ENCODE data around the gene RNF13.

Gene RNF13, protein sequence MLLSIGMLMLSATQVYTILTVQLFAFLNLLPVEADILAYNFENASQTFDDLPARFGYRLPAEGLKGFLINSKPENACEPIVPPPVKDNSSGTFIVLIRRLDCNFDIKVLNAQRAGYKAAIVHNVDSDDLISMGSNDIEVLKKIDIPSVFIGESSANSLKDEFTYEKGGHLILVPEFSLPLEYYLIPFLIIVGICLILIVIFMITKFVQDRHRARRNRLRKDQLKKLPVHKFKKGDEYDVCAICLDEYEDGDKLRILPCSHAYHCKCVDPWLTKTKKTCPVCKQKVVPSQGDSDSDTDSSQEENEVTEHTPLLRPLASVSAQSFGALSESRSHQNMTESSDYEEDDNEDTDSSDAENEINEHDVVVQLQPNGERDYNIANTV

DNA sequence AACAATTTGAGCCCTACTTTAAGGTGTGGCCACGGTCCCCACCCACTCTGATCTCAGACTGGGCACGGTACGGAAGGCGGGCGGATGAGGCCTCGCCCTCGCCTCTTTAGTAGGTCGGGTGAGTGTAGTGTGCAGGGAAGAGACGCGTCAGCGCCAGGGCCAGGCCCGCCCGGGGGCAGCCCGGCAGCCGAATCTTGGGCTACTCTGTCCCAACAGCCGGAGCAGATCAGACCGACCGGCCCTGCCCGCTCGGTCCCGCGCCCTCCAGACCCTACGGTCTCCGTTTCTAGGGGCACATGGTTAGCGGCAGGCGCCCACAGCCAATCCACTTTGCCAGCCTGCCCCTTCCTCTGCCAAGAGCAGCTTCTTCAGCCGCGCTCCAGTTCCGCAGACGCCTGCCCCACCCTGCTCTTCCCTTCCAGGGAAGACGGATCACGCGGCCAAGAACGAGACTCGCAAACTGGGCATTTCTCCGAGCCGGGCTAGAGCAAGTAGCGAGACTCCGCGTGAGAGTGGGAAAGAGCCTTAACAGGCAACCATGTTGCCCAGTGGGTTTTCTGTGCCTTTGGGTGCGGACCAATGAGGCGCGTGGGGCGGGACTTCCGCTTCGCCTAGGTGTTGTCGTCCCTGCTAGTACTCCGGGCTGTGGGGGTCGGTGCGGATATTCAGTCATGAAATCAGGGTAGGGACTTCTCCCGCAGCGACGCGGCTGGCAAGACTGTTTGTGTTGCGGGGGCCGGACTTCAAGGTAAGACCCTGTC, at the start of gene RNF13:
TSS of gene RNF13 (plus strand) at position 610 of the 761 bp plus-strand sequence. CDS start 32,812 bp downstream, outside the sequence.
- DNase-seq (ENCODE audit: low read depth in 3 of 3), result peak; percentile 81 to 88 (median 85)

- DNase-seq (ENCODE audit: low read depth in 3 of 3), result no peak
Observed at GRCh38 chr3:149763565-149764195, 49.3 kb upstream of the RNF13 start.

GRCh38 chr3:149764302-149764701, 48.7 kb upstream of the RNF13 start:
- no peak for DNase-seq (ENCODE audit: low read depth in 3 of 3)

DNA sequence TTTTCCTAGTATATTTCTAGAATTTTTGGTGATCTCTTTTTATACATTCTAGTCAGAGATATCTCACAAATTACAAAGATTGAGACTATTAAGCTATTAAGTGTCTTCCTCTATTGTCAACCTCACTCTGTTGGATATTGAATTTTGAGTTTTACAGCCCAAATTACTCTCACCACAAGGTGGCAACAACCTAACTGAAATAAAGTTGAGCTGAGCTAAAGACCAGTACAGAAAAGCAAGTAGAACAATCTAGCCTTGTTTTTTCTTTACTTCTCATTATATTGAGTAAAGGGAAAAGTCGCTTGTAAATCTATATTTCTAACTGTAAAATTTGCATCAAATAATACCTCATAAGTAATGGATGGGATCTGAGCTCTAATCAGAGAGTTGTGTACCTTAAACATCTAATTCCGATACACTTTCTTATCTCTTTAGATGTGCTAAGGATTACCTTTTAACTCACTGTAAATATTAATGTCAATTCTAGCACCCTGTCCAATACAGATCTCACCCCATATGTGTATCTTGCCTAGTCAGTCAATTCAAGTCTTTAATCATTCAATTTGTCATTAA, 47.2 kb upstream of the RNF13 start:
- no peak for DNase-seq (ENCODE audit: low read depth in 3 of 3)

DNA sequence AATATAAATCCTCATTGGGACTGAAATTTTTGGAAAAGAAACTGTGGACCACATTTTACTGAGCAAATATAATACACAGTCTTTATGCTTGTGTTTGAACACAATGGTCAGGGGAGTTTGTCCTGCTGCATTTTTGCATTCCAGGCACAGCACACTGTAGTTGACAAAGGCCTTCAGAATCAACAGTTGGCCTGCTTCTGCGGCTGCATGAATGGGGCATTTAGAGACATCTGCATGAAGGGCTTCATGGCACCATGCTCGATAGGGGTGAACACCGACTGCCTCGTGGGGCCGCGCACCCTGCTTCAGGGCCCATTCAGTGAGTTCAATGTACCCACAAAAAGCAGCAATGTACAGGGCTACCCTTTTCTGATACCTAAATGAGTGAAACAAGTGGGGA, 45.3 kb upstream of the RNF13 start:
- DNase-seq (ENCODE audit: low read depth in 3 of 3), result no peak

GRCh38 chr3:149768704-149769103, 44.3 kb upstream of the RNF13 start:
- no peak for DNase-seq (ENCODE audit: low read depth in 3 of 3)

DNA sequence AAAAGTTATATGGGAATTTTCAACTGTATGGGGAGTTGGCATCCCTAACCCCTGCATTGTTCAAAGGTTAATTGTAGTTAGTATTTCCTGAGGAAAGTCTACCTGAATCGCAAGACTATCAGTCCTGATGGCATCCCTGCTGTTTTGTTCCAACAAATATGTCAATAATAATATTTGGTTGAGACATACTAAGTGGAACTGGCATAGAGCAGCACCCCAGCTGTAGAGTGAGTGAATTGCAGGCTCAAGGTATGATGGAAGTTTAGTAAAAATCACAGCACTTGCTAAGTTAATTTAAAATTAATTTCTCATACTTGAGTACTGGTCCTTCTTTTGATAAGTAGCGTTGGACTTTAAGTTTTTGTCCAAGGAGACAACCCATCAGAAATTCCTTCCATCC, 42.8 kb upstream of the RNF13 start:
- no peak for DNase-seq (ENCODE audit: low read depth in 3 of 3)

DNA sequence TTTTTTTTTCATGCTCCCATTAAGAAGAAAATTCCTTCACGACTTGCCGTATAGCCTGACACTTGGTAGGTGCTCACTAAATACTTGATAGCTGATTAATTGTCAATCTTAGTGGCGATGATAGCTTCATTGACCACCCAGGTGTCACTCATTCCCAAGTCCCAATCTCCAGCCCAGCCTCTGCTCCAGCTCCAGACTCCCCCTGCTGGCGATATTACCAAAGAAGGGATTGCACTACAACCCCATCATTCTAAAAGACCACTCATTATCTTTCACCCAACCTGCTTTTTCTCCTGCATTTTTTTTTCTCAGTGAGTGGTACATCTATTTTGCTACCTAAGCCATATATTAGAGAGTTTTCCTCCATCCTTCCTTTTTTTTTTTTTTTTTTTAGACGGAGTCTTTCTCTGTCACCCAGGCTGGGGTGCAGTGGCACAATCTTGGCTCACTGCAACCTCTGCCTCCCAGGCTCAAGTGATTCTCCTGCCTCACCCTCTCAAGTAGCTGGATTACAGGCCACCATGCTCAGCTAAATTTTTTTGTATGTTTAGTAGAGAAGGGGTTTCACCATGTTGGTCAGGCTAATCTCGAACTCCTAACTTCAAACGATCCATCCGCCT, 41.3 kb upstream of the RNF13 start:
- peak in 2 of 3 donors; percentile 29 for DNase-seq (ENCODE audit: low read depth in 3 of 3)

GRCh38 chr3:149772861-149773260, 40.2 kb upstream of the RNF13 start:
- no peak for DNase-seq (ENCODE audit: low read depth in 3 of 3)

GRCh38 chr3:149776170-149776569, 36.8 kb upstream of the RNF13 start:
- no peak for DNase-seq (ENCODE audit: low read depth in 3 of 3)

GRCh38 chr3:149777414-149778214, 35.4 kb upstream of the RNF13 start:
- no peak for DNase-seq (ENCODE audit: low read depth in 3 of 3)

DNA sequence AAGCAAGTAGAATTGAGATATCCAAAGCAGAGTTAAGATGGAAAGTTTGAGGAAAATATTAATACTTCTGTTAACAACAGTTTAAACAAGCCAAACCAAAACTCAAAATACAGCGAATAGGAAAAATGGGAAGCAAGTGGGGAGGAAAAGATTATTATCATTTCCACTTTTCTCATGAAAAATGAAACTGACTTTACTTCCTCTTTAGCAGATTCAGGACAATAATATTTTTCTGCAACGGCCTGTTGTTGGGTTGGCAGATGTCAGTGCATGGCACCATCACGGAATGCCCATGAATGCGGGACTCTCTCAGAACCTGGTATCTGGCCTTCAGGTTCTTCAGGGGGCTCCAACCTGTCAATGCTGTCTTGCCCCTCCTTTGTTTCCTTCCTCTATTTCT, 31.8 kb upstream of the RNF13 start:
- DNase-seq (ENCODE audit: low read depth in 3 of 3), result no peak

DNA sequence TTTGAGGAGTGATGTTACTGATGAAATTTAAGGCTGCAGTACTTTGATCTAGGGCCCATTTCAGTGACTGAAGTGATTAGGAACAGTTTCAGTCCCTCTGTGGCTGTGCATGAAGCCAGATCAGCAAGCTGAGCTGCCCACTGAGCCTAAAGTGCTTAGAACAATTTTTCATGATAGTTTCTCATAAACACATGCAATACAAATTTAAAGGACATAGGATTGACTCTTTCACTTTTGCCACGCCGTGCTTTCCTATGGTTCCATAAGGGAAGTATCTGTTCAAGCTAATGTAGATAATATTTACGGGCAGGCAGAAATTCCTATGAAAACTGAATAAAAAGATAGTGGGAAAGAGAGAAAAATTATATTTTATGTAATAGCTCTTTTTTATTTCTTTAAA, 31.3 kb upstream of the RNF13 start:
- DNase-seq (ENCODE audit: low read depth in 3 of 3), result no peak

DNA sequence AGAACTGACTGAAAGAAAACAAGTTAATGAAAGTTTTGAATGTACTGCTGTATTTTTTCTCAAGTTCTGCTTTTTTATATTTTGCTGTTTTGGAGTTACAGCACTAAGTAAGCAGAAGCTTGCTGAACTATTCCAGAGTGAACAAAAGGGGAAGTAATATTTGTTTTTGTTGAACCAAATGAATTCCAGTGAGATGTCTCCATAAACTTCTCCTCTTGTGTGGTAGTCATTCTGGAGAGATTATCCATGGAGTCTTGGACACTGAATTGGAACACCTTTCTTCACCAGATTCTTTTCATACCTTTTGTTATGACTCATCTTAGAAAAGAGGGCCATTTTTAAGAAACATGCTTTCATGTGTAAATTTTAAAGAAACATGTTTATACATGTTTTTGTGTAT, 29.4 kb upstream of the RNF13 start:
- no peak for DNase-seq (ENCODE audit: low read depth in 3 of 3)

- DNase-seq (ENCODE audit: low read depth in 3 of 3), result no peak
Observed at GRCh38 chr3:149784064-149784704, 28.8 kb upstream of the RNF13 start.

- DNase-seq (ENCODE audit: low read depth in 3 of 3), result no peak
Observed at GRCh38 chr3:149790268-149790667, 22.7 kb upstream of the RNF13 start.

DNA sequence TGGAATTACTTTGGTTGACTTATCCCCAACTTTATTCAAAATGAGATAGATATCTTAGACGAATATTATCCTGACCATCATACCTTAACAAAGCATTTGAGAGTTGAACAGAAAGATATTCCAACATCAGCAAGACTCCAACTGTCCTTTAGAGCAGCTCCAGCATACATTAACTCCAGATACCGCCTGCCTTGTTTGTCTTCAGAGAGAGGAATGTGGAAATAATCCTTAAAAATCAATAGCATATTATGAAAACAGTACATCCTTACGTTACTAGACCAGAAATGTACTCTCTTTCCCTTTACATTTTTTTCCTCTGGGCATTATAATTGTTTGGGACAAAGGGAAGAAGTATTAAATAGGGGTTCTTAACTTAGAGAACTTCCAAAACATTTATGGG, 22.3 kb upstream of the RNF13 start:
- DNase-seq (ENCODE audit: low read depth in 3 of 3), result no peak

DNA sequence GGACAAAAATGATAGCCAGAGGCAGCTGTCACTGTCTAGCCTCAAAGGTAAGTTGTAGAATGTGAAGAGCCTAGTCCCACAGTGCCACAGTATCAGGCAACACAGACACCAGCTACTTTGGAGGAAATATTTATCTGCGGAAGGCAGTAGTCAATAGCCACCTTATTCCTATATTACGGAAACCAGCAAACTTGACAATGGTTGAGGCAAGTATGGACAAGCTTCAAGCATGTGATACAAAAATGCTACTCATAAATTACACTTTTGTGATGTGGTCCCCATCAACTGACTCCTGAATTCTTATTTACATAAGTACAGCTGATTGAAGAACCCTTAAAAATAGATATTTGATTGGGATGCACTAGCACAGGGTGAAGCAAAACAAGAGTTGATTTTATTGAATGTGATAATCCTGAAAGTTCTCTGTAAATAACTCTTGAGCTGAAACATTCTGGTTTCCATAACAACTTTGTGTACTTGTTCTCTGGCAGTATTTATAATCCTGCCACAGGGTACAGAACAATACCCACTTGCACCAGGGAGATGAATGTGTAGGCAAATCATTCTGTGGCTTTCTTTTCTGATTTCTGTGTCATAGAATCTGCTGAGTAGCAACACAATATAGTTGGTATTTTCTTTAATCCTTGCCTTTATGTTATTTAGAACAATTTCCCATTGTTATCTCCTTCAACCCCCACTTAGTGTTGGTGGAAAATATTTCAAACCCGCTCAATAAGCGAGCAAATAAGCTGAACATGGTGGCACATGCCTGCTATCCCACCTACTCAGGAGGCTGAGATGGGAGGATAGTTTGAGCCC, 20.4 kb upstream of the RNF13 start, which contains the start of gene ANKUB1:
TSS of gene ANKUB1 (minus strand) at position 103 of the 819 bp plus-strand sequence. CDS start 188 bp downstream, outside the sequence.
- DNase-seq (ENCODE audit: low read depth in 3 of 3), result no peak

DNA sequence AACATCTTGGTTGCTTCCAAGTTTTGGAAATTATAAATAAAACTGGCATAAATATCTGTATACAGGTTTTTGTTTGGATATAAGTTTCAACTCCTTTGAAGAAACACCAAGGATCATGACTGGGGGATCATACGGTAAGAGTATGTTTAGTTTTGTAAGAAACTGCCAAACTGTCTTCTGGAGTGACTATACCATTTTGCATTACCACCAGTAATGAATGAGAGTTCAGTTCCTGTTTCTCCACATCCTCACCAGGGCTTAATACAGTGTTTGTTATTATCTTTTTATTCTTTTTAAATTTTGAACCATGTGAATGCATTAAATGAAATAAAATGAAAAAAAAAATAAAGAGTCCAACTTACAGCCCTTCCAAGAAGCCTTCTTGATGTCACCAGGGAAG, 17.0 kb upstream of the RNF13 start:
- DNase-seq (ENCODE audit: low read depth in 3 of 3), result no peak
